ENCODE measurements around the gene ATE1. TPM values are rescaled to one million over a fixed set of nuclear protein-coding genes. Genes with fewer than 3 reads are reported as not detected.

ATE1 gene
- total and polyA plus RNA-seq, 2 of the 4 experiments (the other 2 are of a cell fraction), result 6.4 to 27.8 TPM

DNA sequence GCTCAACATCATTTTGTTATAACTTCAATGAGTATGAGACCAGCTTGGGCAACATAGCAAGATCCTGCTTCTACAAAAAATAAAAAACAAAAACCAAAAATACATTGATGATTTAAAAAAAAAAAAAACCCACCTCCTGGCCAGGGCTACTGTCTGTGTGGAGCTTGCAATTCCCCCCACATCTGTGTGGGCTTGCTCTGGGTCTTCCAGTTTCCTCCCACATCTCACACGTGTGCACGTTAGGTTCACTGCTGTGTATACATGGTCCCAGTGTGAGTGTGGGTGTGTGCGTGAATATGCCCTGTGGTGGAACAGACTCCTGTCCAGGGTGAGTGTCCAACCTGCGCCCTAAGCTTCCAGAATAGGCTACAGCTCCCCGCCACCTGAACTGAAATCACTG lies 41.6 kb downstream of the ATE1 start:
- Histone ChIP-seq H4K20me1 (ENCODE audit: insufficient read depth, low read length) (no peaks in the 10 kb centered on the region), H3K14ac (replicated peaks; ENCODE audit: low read depth, low read length) (no peak overlapping the region), H2BK120ac (ENCODE audit: low read depth, low read length) (no peak overlapping the region), H3K23ac (ENCODE audit: low read depth, low read length) (no peak overlapping the region), H2BK15ac (ENCODE audit: low read depth, low read length) (no peak overlapping the region), H3K4me1 (ENCODE audit: control insufficient read depth, insufficient read depth, low read length) (peaks cover 2% of the 10 kb centered on the region; the same call in 1 of the 2 replicates), H2AK5ac (ENCODE audit: low read depth, low read length) (no peak overlapping the region), H2BK20ac (ENCODE audit: low read depth, low read length) (no peak overlapping the region), H3K27ac (ENCODE audit: insufficient read depth, low read length) (no peak overlapping the region), H3K56ac (ENCODE audit: extremely low read depth, insufficient read depth, low read length) (no peak overlapping the region), H3K4me3 (ENCODE audit: insufficient read depth, low read depth, low read length) (no peak overlapping the region), H3K9me3 (ENCODE audit: control insufficient read depth, insufficient read depth, low read length) (no peaks in the 10 kb centered on the region), H4K91ac (ENCODE audit: insufficient read depth, low read depth, low read length) (no peak overlapping the region), H3K9ac (ENCODE audit: low read depth, low read length) (no peak overlapping the region), H3K27me3 (ENCODE audit: control insufficient read depth, insufficient read depth, low read length) (no peaks in the 10 kb centered on the region), H3K79me1 (ENCODE audit: low read depth in 1 of 2, low read length in 2 of 2) (peaks cover 0 to 3% of the 10 kb centered on the region in 2 experiments; a peak in 1 of 4 replicates), H4K8ac (ENCODE audit: low read depth in 2 of 2, low read length in 2 of 2) (no peak overlapping the region), H3K4me2 (ENCODE audit: low read depth, low read length) (no peak overlapping the region), H3K18ac (ENCODE audit: low read depth, low read length) (no peak overlapping the region), H3K36me3 (ENCODE audit: control insufficient read depth, insufficient read depth, low read length) (peaks cover 6% of the 10 kb centered on the region), H2AK9ac (replicated peaks; ENCODE audit: low read depth, low read length, poor library complexity) (no peak overlapping the region), H4K5ac (ENCODE audit: low read depth, low read length) (no peak overlapping the region), H2BK5ac (ENCODE audit: low read depth, low read length, poor library complexity, severe bottlenecking) (no peak overlapping the region), H3K9me1 (ENCODE audit: insufficient read depth, low read length) (0 out of 2 replicates have a peak, but pooled peaks cover 3% of the 10 kb centered on the region), H3K4ac (ENCODE audit: low read depth, low read length) (no peak overlapping the region), H2AFZ (replicated peaks; ENCODE audit: low read length, poor library complexity) (no peak overlapping the region)
- POLR2A ChIA-PET (ENCODE audit: unreplicated experiment), result no interaction called here
- ATAC-seq (ENCODE audit: low read depth), result no peak
- CTCF ChIA-PET, result interaction anchor here (0.6 to 3.5 kb wide), 7 partner anchors 13 to 937 kb away, joined by 3 to 31 read pairs (median 3); no protein-coding TSS in a partner anchor
- TF ChIP-seq RFX5 (IDR thresholded peaks at IDR 0.05; ENCODE audit: low read depth, low read length) (no peak), CEBPB (IDR thresholded peaks at IDR 0.05; ENCODE audit: low read depth, low read length) (no peak), MXI1 (IDR thresholded peaks at IDR 0.05; ENCODE audit: borderline replicate concordance, low read depth, low read length) (no peak), SMC3 (IDR thresholded peaks at IDR 0.05; ENCODE audit: low read depth, low read length) (no peak), MAFK (IDR thresholded peaks at IDR 0.05; ENCODE audit: low read depth, low read length) (no peak), POLR2A (IDR thresholded peaks at IDR 0.05; ENCODE audit: low read depth, low read length) (no peak), CHD1 (IDR thresholded peaks at IDR 0.05; ENCODE audit: low read depth, low read length) (no peak), RAD21 (IDR thresholded peaks at IDR 0.05; ENCODE audit: low read length) (no peak), FOS (IDR thresholded peaks at IDR 0.05; ENCODE audit: low read depth, low read length) (no peak), NFE2L2 (IDR thresholded peaks at IDR 0.05; ENCODE audit: low read depth, low read length) (no peak), BHLHE40 (IDR thresholded peaks at IDR 0.05; ENCODE audit: low read depth, low read length) (no peak), RCOR1 (IDR thresholded peaks at IDR 0.05; ENCODE audit: insufficient replicate concordance, low read length) (no peak), MAZ (IDR thresholded peaks at IDR 0.05; ENCODE audit: borderline replicate concordance, low read depth, low read length) (no peak)
- TF ChIP-seq, protein P1, sequence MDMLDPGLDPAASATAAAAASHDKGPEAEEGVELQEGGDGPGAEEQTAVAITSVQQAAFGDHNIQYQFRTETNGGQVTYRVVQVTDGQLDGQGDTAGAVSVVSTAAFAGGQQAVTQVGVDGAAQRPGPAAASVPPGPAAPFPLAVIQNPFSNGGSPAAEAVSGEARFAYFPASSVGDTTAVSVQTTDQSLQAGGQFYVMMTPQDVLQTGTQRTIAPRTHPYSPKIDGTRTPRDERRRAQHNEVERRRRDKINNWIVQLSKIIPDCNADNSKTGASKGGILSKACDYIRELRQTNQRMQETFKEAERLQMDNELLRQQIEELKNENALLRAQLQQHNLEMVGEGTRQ (IDR thresholded peaks at IDR 0.05; ENCODE audit: low read depth, low read length), result no peak
- TF ChIP-seq, protein P2, sequence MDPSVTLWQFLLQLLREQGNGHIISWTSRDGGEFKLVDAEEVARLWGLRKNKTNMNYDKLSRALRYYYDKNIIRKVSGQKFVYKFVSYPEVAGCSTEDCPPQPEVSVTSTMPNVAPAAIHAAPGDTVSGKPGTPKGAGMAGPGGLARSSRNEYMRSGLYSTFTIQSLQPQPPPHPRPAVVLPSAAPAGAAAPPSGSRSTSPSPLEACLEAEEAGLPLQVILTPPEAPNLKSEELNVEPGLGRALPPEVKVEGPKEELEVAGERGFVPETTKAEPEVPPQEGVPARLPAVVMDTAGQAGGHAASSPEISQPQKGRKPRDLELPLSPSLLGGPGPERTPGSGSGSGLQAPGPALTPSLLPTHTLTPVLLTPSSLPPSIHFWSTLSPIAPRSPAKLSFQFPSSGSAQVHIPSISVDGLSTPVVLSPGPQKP (IDR thresholded peaks at IDR 0.05; ENCODE audit: borderline replicate concordance, low read depth, low read length), result no peak
- TF ChIP-seq, protein P3, sequence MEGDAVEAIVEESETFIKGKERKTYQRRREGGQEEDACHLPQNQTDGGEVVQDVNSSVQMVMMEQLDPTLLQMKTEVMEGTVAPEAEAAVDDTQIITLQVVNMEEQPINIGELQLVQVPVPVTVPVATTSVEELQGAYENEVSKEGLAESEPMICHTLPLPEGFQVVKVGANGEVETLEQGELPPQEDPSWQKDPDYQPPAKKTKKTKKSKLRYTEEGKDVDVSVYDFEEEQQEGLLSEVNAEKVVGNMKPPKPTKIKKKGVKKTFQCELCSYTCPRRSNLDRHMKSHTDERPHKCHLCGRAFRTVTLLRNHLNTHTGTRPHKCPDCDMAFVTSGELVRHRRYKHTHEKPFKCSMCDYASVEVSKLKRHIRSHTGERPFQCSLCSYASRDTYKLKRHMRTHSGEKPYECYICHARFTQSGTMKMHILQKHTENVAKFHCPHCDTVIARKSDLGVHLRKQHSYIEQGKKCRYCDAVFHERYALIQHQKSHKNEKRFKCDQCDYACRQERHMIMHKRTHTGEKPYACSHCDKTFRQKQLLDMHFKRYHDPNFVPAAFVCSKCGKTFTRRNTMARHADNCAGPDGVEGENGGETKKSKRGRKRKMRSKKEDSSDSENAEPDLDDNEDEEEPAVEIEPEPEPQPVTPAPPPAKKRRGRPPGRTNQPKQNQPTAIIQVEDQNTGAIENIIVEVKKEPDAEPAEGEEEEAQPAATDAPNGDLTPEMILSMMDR (conservative IDR thresholded peaks at IDR 0.05; ENCODE audit: low read depth, low read length), result no peak
- in situ Hi-C loops (cut with MboI; ENCODE audit: low sequenced_read_pairs) (no loop called here), intact Hi-C loops (cut with micrococcal nuclease) (loop anchor here (2.0 kb wide), 1 partner anchor 145 kb away; no protein-coding TSS in a partner anchor), dilution Hi-C loops (cut with HindIII; ENCODE audit: low sequenced_read_pairs, unreplicated experiment) (no loop called here)
- no peak for DNase-seq
- no TSS peak for BruUV-seq (replicated peaks)
- no CpG with 5 or more reads among the region's 5 CpGs for WGBS, 2 experiments (ENCODE audit: extremely low coverage in 2 of 2, insufficient read length in 1 of 2)
